Measurements from ENCODE around the gene RANBP10.
"Not testable (repeated sequence)": the region's sequence is repeated elsewhere in the genome, so short reads cannot be mapped to it uniquely, and the experiment has no call there.

The RANBP10 gene

GRCh38 chr16:67775273-67775672 lies 31.1 kb downstream of the RANBP10 start:
- no peak for DNase-seq

- no peak for DNase-seq
Measured at GRCh38 chr16:67774457-67774853, 31.9 kb downstream of the RANBP10 start.

- no peak for DNase-seq
Measured at GRCh38 chr16:67773569-67774456, 32.5 kb downstream of the RANBP10 start.

DNA sequence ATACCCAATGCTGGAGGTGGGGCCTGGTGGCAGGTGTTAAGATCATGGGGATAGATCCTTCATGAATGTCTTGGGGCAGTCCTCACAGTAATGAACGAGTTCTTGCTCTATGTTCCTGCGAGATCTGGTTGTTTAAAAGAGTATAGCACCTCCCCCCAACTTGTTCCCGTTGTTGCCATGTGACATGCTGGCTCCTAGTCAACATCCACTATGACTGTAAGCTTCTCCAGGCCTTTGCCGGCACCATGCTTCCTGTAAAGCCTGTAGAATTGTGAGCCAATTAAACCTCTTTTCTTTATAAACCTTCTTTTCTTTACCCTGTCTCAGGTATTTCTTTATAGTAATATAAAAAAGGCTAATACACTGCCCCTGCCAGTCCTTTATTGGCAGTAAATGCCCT lies 33.3 kb downstream of the RANBP10 start:
- no peak for DNase-seq

DNA sequence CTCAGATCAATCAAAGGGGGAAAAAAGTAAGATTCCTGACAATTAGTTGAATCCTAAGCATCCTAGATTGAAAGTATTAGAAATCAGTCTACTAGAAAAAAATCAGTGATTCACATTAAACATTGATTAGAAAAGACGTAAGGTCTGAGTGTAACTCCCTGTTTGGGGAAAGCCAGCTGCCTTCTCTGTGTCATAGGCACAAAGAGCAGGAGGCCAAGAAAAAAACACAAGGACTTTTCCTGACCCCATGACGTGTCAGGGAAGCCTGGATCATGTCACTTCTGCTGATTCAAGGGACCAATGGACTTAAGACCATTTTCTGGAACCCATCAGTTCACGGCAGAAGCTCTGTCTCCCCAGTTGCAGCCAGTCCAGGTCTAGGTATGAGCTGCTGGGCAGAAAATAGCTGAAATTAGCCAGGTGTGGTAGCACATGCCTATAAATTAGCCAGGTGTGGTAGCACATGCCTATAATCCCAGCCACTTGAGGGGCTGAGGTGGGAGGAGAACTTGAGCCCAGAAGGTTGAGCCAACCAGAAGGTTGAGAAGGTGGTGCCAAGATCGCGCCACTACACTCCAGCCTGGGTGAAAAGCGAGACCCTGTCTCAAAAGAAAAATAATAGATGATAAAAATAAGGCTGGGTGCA lies 35.9 kb downstream of the RANBP10 start:
- DNase-seq: peak; percentile 21

- DNase-seq: no peak
Measured at GRCh38 chr16:67767953-67768352, 38.4 kb downstream of the RANBP10 start.

DNA sequence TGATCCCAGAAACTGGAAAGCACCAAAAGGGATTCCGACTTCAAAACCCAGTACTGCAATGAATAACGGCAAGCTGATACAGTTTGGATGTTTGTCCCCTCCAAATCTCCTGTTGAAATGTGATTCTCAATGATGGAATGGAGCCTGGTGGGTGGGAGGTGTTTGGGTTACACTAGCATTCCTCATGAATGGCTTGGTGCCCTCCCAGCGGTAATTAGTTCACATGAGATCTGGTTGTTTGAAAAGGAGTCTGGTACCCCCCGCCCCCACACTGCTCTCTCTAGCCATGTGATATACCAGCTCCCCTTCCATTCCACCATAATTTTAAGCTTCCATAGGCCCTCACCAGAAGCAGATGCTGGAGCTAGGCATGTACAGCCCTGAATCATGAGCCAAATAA lies 40.1 kb downstream of the RANBP10 start:
- DNase-seq: no peak

GRCh38 chr16:67764158-67764667 lies 42.1 kb downstream of the RANBP10 start:
- no peak for DNase-seq

DNA sequence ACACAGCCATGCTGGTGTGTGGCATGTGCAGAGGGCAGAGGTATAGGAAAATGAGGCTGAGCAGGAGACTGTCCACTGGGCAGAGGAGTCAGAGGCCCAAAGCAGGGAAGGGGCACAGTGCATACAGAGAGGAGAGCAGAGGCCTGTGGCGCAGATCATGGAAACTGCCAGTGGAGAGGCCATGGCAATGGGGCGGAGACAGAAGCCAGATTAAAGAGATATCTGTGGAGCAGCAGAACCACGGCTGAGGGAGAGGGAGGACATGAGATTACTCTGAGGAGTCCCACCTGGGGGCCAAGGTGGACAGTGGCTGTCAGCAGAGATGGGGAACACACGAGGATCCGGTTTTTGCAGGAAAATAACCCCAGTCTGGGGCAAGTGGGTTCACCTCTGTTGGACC lies 43.3 kb downstream of the RANBP10 start:
- DNase-seq: no peak

DNA sequence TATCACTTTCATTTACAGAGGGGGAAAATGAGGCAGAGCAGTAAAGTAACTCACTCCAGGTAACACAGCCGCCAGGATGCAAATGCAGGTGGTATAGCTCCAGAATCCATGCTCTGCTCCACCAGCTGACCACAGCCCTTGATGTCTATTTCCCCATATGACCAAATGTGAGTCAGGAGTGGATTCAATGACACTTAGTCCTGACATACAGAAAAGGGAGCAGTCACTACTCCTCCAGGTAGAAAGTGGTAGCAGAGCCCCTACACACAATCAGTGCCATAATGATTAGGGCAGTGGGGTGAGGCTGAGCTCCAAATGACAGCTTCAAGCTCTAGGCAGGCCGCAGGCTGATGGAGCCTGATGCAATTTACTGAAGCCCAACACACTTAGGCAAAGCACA lies 44.0 kb downstream of the RANBP10 start:
- no peak for DNase-seq

GRCh38 chr16:67761924-67762323 lies 44.4 kb downstream of the RANBP10 start:
- no peak for DNase-seq

DNA sequence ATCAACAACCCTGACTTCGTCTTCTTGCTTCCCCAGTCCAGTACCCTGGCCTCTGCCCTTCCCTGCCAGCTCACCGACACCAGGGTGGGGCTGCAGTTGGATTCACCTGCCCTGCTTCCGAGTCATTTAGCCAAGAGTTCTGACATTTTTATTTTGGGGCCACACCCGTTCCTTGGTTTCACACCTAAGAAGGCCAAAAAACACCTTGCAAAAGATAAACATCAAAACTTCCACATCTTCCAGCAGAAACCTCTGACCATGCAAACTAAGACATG lies 45.5 kb downstream of the RANBP10 start:
- DNase-seq: no peak

DNA sequence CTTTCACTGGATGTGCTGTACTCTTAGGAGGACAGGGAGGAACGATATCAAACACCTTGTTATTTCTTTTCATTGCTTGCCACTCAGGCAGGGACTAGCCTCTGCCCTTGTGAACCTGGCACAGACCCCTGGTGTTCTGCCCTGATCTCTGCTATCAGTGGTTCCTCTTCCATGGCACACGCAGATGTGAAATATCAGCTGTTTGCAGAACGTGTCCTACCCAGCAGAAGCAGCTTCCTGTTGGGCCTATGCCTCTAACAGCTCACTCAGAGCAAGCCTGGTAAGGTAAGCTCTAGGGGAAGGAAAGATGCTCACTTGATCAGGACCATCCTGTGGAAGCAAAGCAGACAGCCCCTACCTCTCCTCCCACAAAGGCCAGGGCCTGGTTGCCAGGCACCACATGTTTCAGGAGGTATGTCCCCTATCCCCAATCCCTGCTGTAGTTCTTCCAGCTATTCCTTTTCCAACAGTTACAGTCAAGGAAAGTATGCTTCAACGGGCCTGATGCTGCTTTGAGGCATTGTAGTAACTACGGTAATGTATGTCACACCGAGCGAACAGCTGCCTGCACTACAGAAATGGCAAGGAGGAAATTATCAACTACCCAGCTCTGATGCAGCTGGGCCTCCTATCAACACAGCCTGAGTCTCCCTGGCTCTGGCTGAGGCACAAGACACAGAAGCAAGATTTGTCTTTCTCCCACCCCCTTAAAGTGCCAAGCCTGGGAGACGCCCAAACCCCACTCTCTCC lies 46.0 kb downstream of the RANBP10 start:
- peak; percentile 11 for DNase-seq

DNA sequence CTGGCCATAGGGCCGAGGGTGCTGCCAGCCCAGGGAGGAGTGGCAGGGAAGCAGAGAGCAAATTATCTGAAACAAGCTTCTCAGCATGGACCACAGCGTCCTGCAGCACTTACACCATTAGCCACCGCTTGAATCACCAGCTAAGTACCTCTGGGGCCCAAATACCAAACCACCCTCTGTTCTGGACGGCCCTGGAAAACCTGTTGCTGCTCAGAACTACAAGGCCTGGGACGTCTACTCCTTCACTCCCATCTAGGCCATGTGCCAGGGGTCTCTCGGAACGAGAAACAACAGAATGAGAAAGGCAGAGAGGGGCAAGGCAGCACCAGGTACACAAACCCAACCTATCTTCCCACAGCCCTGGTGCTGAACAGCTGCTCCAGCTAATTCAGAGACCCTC lies 47.4 kb downstream of the RANBP10 start:
- no peak for DNase-seq

GRCh38 chr16:67758006-67758405 lies 48.4 kb downstream of the RANBP10 start:
- DNase-seq: no peak

GRCh38 chr16:67752641-67753040 lies 53.7 kb downstream of the RANBP10 start:
- DNase-seq: no peak

DNA sequence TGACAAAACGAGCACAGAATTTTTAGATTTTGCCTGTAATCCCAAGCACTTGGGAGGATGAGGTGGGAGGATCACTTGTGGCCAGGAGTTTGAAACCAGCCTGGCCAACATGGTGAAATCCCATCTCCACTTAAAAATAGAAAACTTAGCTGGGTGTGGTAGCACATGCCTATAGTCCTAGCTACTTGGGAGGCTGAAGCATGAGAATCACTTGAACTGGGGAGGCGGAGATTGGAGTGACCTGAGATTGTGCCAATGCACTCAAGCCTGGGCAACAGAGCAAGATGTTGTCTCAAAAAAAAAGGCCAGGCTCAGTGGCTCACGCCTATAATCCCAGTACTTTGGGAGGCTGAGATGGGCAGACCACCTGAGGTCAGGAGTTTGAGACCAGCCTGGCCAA lies 55.0 kb downstream of the RANBP10 start:
- DNase-seq: not testable (repeated sequence)

GRCh38 chr16:67750466-67750865 lies 55.9 kb downstream of the RANBP10 start:
- no peak for DNase-seq

DNA sequence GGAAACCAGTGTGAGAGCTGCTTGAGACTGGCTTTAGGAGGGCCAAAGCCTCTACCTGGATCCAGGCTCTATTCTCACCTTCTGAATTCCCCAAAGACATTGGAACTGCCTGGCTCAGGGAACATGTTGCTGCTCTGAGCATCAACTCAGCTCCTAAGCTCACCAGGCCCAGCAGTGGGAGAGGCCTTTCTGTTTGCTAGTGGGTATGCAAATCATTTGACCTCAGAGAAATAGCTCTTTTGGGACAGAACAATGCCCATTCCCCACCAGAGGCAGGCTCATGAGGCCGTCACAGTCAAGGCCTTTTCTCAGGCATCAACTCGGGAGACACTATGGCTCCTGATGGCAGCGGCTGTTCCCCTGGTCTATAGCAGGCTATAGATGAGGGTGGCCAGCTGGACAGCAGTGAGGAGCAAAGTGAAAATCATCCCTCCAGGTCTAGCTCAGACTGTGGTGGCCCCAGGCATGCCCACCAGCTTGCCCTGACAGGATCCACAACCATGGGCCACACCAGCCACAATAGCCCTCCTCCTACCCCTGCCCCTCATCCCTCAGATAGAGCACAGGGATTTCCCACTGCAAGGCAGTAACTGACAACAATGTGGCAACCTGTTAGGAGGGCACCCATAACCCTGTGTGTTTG lies 56.8 kb downstream of the RANBP10 start:
- DNase-seq: no peak

- DNase-seq: no peak
Measured at GRCh38 chr16:67748834-67749233, 57.5 kb downstream of the RANBP10 start.

DNA sequence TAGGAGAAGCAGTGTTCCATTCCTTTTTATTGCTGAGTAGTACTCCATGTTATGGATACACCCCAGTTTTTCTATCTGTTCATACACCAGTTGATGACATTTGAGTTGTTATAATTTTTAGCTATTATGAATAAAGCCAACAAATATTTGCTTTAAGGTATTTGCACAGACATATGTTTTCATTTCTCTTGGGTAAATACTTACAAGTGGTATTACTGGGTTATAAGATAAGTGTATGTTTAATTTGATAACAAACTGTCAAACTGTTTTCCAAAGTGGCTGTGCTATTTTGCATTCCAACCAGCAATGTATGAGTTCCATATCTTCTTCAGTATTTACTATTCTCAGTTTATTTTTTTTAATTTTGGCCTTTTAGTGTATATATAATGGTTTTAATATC lies 59.5 kb downstream of the RANBP10 start:
- DNase-seq: no peak

DNA sequence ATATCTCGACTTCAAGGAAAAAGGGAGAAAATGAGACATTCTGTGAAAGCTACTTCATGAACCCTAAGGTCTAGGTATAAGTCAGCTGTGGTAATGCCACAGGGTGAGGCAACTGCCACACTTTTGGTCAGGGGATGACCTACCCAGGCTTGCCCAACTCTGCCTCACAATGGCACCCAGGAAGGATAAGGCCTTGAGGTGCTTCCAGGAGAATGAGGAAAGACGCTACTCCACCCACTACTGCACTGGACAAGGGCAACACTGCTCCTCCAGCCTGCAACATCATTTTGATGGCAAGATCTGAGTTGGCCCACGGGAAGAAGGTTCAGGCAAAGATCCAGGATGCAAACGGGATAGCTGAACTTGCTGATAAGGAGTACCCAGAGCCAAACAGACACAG lies 65.2 kb downstream of the RANBP10 start:
- DNase-seq: no peak

DNA sequence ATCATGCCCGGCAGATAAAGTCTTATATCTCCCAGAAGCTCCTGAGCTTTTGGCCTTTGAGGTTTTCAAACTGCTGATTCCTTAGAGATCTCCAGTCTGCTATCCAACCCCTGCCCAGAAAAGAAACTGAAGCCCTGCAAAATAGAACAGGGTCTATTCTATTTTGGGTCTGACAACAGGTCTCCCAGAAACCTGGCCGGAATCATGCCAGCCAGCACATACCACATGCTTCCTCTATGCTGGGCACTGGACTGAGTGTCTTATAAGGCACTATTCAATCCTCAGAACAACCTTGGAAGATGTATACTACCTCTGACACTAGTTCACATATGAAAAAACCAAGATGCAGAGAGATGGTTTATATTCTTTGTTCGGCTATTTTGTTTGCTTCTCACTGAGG lies 66.0 kb downstream of the RANBP10 start:
- no peak for DNase-seq

Measured in retina (tissue), 1 donor.